Measurements from ENCODE around the gene GOLGA6D. TPM values are rescaled to one million over a fixed set of nuclear protein-coding genes. Genes with fewer than 3 reads are reported as not detected.
"Not testable (repeated sequence)": the region's sequence is repeated elsewhere in the genome, so short reads cannot be mapped to it uniquely, and the experiment has no call there.

GOLGA6D gene
- total RNA-seq, 2 experiments from 2014 or later: 0.12 TPM; not detected in 1

GRCh38 chr15:75258034-75258433, 24.6 kb upstream of the GOLGA6D start, which contains the start of gene GOLGA6C:
Gene GOLGA6C, plus strand, starts transcription at chr15:75258334. Its CDS starts 265 bp downstream, at chr15:75258599.
- ATAC-seq; H3K36me3 Mint-ChIP-seq; DNase-seq; H3K9me3 Mint-ChIP-seq (ENCODE audit: low read depth); H3K27me3 Mint-ChIP-seq; H3K27ac Mint-ChIP-seq; H3K4me1 Mint-ChIP-seq; H3K4me3 Mint-ChIP-seq; CTCF ChIA-PET: not testable (repeated sequence)

DNA sequence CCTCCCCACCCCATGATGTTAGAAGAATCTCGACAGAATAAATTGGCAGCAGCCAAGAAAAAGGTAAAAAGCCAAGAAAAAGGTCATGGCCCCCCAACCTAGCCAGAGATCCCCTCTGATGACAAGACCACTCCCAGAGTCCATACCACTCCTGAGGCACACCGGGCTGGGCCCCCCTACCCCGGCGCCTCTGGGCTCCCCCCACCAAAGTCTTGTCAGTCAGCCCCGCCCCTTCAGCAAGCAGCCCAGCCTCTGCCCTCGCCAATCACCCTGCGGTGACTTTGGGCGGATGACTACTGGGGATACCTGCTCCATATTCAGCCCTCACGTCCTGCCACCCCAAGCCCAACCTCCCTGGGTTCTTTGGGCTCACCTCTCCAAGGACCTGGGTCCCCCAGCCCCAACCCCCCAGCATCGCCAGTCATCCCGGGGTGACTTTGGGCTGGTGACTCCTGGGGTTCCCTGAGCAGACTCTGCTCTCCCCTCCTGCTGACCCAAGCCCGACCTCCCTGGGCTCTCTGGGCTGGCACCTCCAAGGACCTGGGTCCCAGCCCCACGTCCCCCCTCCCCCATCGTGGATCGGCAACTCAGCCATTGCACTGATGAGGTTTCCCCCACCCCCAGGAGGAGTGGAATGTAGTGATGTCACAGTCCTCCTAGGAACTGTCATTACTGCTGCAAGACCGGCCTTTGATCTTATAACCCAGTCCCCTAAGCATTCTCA, 23.9 kb upstream of the GOLGA6D start:
- not testable (repeated sequence) for H3K4me3 Mint-ChIP-seq; H3K36me3 Mint-ChIP-seq; H3K9me3 Mint-ChIP-seq (ENCODE audit: low read depth)

DNA sequence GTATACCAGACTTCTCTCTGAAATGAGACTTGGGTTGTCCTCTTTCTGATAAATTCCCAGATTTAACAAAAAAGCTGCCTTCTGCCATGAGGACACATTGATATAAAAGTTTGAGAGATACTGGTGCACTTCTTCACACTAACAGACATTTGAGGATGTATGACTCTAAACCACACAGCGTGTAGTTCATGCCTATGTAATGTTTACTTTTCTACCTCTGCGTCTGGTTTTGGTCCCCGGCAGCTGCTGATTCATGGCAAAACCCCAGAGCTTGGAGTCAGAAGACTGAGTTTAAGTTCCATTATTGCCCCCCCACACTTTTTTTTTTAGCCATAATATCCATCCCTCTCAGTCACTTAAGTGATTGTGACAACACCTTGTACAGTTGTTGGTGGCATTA, 22.8 kb upstream of the GOLGA6D start:
- ATAC-seq; DNase-seq; H3K9me3 Mint-ChIP-seq (ENCODE audit: low read depth); H3K4me1 Mint-ChIP-seq; H3K36me3 Mint-ChIP-seq; H3K27me3 Mint-ChIP-seq; H3K27ac Mint-ChIP-seq; H3K4me3 Mint-ChIP-seq; CTCF ChIA-PET: not testable (repeated sequence)

More for the DNA sequence above, 23.9 kb upstream of the GOLGA6D start:
- CTCF ChIA-PET, DNase-seq, H3K27me3 Mint-ChIP-seq, H3K27ac Mint-ChIP-seq, H3K4me1 Mint-ChIP-seq, ATAC-seq: not testable (repeated sequence)

- not testable (repeated sequence) for H3K4me3 Mint-ChIP-seq; H3K36me3 Mint-ChIP-seq; H3K27me3 Mint-ChIP-seq; H3K27ac Mint-ChIP-seq; ATAC-seq; H3K4me1 Mint-ChIP-seq; H3K9me3 Mint-ChIP-seq (ENCODE audit: low read depth)
- peak; percentile 36 for DNase-seq
- CTCF ChIA-PET: interaction anchor here (1.2 kb wide), 1 partner anchor 245 kb away, joined by 5 read pairs; no protein-coding TSS in a partner anchor
These were observed 8.8 kb upstream of the GOLGA6D start for GRCh38 chr15:75273751-75274359.

- not testable (repeated sequence) for H3K36me3 Mint-ChIP-seq; H3K27ac Mint-ChIP-seq; H3K4me3 Mint-ChIP-seq; H3K27me3 Mint-ChIP-seq; H3K9me3 Mint-ChIP-seq (ENCODE audit: low read depth); H3K4me1 Mint-ChIP-seq
- DNase-seq (peak; percentile 91), ATAC-seq (peak; percentile 99)
- CTCF ChIA-PET: interaction anchor here (0.6 to 1.2 kb wide), 3 partner anchors 246 to 299 kb away, joined by 3 to 5 read pairs (median 3); no protein-coding TSS in a partner anchor
These were observed 8.0 kb upstream of the GOLGA6D start for GRCh38 chr15:75274509-75275107.

DNA sequence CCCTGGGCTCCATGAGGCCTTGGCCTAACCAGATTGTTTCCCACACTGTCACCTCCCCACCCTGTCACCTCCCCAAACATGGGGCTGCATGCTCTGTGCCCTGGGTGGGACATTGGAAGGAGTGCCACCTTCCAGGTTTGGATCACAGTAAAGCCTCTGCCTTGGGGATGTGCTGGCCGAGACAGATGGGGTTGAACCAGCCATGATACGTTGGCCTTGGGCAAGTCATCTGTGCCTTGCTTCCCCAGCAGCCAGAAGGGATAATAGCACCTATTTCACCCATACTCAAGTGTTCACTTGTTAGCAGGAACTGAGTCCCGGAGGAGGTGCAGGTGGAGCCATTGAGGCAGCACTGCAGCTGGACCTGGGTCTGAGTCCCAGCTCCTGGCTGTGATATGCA, 7.0 kb upstream of the GOLGA6D start:
- H3K27ac Mint-ChIP-seq; H3K36me3 Mint-ChIP-seq; H3K4me3 Mint-ChIP-seq; H3K4me1 Mint-ChIP-seq; H3K9me3 Mint-ChIP-seq (ENCODE audit: low read depth); CTCF ChIA-PET; ATAC-seq; H3K27me3 Mint-ChIP-seq: not testable (repeated sequence)
- DNase-seq: peak; percentile 41

- H3K4me3 Mint-ChIP-seq: not testable (repeated sequence)
These were observed 4.1 kb upstream of the GOLGA6D start for GRCh38 chr15:75278497-75278896.

DNA sequence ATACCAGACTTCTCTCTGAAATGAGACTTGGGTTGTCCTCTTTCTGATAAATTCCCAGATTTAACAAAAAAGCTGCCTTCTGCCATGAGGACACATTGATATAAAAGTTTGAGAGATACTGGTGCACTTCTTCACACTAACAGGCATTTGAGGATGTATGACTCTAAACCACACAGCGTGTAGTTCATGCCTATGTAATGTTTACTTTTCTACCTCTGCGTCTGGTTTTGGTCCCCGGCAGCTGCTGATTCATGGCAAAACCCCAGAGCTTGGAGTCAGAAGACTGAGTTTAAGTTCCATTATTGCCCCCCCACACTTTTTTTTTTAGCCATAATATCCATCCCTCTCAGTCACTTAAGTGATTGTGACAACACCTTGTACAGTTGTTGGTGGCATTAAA, 1.5 kb downstream of the GOLGA6D start:
- H3K4me3 Mint-ChIP-seq, DNase-seq: not testable (repeated sequence)

More at GRCh38 chr15:75278497-75278896, 4.1 kb upstream of the GOLGA6D start:
- CTCF ChIA-PET; H3K9me3 Mint-ChIP-seq (ENCODE audit: low read depth); ATAC-seq; H3K27ac Mint-ChIP-seq; H3K4me1 Mint-ChIP-seq; H3K36me3 Mint-ChIP-seq; H3K27me3 Mint-ChIP-seq: not testable (repeated sequence)
- DNase-seq: peak; percentile 39

DNA sequence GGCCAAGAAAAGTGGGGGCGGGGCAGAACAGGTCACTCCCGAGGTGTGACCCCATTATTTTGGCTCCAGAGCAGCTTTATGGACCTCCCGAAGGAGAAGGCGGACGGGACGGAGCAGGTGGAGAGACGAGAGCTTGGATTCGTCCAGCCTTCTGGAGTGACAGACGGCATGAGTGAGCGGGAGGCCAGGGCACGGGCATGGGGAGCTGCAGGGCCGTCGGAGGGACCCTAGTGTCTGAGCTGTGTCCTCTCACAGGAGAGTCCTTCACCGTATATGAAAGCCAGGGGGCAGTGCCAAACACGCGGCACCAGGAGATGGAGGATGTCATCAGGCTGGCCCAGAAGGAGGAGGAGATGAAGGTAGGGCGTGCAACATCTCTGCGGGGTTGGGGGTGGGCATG, 11.0 kb downstream of the GOLGA6D start:
- H3K9me3 Mint-ChIP-seq (ENCODE audit: low read depth); CTCF ChIA-PET; H3K27me3 Mint-ChIP-seq; DNase-seq; H3K36me3 Mint-ChIP-seq; ATAC-seq; H3K4me3 Mint-ChIP-seq; H3K4me1 Mint-ChIP-seq; H3K27ac Mint-ChIP-seq: not testable (repeated sequence)

More for the DNA sequence above, 1.5 kb downstream of the GOLGA6D start:
- H3K36me3 Mint-ChIP-seq; CTCF ChIA-PET; H3K27me3 Mint-ChIP-seq; H3K9me3 Mint-ChIP-seq (ENCODE audit: low read depth); ATAC-seq; H3K4me1 Mint-ChIP-seq; H3K27ac Mint-ChIP-seq: not testable (repeated sequence)

DNA sequence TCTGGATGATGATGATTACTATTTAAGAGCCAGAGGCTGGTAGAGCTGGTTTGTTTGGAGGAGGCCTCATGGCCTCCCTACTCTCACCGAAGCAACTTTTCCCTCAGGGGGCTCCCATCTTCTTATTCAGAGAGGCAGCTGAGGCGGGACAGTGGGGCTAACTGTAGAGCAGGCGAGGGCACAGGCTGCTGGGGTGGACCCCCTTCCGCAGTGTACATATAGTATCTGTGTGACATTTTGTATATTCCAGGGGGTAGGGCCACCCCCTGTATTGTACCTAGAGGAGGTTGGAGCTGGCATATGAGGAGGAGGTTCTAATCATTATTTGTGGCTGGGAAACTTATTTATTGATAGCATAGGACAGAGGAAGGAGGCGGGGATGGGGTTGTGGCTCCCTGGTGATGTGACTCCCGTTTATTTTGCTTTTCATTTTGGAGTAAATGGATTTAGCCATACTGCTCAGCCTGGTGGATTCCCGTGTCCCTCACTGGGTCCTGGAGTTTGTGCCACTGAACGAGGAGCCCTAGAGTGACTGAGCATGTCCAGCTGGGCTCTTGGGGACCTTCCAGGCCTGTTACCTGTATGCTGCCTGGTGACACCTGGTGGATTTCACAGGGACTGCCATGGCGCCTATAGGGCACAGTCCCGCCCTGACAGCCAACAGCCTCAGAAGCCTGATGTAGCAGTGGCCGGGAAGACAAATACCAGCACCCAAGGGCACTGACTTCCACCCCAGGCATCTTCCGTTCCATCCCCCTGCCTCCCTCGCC, 16.1 kb downstream of the GOLGA6D start:
- ATAC-seq: peak; percentile 98
- H3K4me3 Mint-ChIP-seq; DNase-seq; H3K9me3 Mint-ChIP-seq (ENCODE audit: low read depth); H3K27ac Mint-ChIP-seq; H3K4me1 Mint-ChIP-seq; H3K36me3 Mint-ChIP-seq; H3K27me3 Mint-ChIP-seq: not testable (repeated sequence)
- CTCF ChIA-PET: interaction anchor here (0.6 kb wide), 1 partner anchor 9 kb away, joined by 3 read pairs; no protein-coding TSS in a partner anchor

DNA sequence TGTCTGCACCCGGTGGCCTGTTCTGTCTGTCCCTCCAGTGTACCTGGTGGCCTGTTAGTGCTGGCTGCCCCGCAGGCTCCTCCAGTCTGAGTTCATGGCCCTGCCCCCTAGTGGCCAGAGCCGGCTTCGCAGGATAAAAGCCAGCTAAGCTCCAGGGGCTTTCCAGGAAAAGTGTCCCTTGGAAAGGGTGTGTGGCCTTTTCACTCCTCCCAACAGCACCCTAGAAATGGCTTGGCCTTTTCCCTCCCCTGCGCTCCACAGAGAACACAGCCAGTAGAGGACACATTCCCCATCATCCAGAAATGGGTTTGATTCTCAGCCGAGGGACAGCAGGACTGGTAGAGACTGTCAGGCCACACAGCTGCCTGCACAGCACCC, 16.7 kb downstream of the GOLGA6D start:
- CTCF ChIA-PET; H3K9me3 Mint-ChIP-seq (ENCODE audit: low read depth); H3K4me3 Mint-ChIP-seq; H3K36me3 Mint-ChIP-seq; H3K4me1 Mint-ChIP-seq; H3K27ac Mint-ChIP-seq: not testable (repeated sequence)
- H3K27me3 Mint-ChIP-seq: peaks cover 13% of the 10 kb centered on the region
- ATAC-seq (peak; percentile 92), DNase-seq (peak; percentile 69)

DNA sequence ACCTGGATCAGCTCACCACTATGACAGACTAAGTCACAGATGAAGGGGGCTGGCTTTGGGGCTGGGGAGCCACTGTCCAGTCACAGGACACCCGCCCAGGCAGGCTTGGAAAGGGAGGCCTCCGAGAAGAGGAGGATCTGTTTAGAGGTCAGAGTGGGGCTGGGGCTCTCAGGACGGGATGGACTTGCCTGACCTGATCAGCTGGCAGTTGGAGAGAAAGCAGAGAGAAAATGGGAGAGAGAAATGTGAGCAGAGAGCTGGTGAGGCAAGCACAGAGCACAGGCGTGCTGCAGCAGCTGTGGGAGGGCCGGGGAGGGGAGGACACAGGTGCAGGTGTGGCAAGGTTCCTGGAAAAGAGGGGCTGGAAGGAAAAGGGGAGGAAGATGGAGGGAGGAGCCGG, 17.4 kb downstream of the GOLGA6D start:
- ATAC-seq; H3K27ac Mint-ChIP-seq; DNase-seq; H3K4me3 Mint-ChIP-seq; H3K36me3 Mint-ChIP-seq; H3K4me1 Mint-ChIP-seq; H3K9me3 Mint-ChIP-seq (ENCODE audit: low read depth): not testable (repeated sequence)
- peaks cover 21% of the 10 kb centered on the region for H3K27me3 Mint-ChIP-seq
- CTCF ChIA-PET: interaction anchor here (0.8 kb wide), 1 partner anchor 1235 kb away, joined by 4 read pairs; no protein-coding TSS in a partner anchor

GRCh38 chr15:75302318-75302717, 19.7 kb downstream of the GOLGA6D start:
- ATAC-seq (no peak), DNase-seq (no peak)
- H3K27me3 Mint-ChIP-seq: peaks cover 37% of the 10 kb centered on the region
- CTCF ChIA-PET: no interaction called here
- H3K9me3 Mint-ChIP-seq (ENCODE audit: low read depth): no peaks in the 10 kb centered on the region
- no peak overlapping the region for H3K4me3 Mint-ChIP-seq
- no peaks in the 10 kb centered on the region for H3K36me3 Mint-ChIP-seq
- no peak overlapping the region for H3K27ac Mint-ChIP-seq
- H3K4me1 Mint-ChIP-seq: peaks cover 5% of the 10 kb centered on the region

Data from activated CD8-positive, alpha-beta memory T cell treated with anti-CD3 and anti-CD28 coated beads, Interleukin-2, amount 10 ng/mL, durations not matched to agents 7 days and 5 days (primary cell).